Parathyroid adenoma (tissue), 2 donors: Measurements from ENCODE around the gene CDH20.

Source experiments
- H2AFZ ChIP-seq: fragments of 300-600 bp; sonication (generic); one replicate; pipeline ENCODE4 v1.7.0; 2017; ENCODE audit warnings: antibody characterized with exemption, mild to moderate bottlenecking
- H3K27ac ChIP-seq: fragments of 300-600 bp; sonication (generic); one replicate; pipeline ENCODE4 v1.7.0; 2017
- H3K27me3 ChIP-seq: fragments of 300-600 bp; sonication (generic); one replicate; pipeline ENCODE4 v1.7.0; 2017; ENCODE audit warnings: low read length; ENCODE audit not compliant: control insufficient read depth, insufficient read depth
- H3K36me3 ChIP-seq: fragments of 300-600 bp; sonication (generic); one replicate; pipeline ENCODE4 v1.7.0; 2017; ENCODE audit warnings: low read length; ENCODE audit not compliant: control insufficient read depth, insufficient read depth
- H3K4me1 ChIP-seq: fragments of 300-600 bp; sonication (generic); one replicate; pipeline ENCODE4 v1.7.0; 2017; ENCODE audit warnings: control low read depth
- H3K4me2 ChIP-seq: fragments of 300-600 bp; sonication (generic); one replicate; pipeline ENCODE4 v1.7.0; 2017; ENCODE audit warnings: low read length
- H3K4me3 ChIP-seq: fragments of 300-600 bp; sonication (generic); one replicate; pipeline ENCODE4 v1.7.0; 2017; ENCODE audit warnings: low read depth, low read length
- H3K79me2 ChIP-seq: fragments of 300-600 bp; sonication (generic); one replicate; pipeline ENCODE4 v1.7.0; 2017; ENCODE audit warnings: control low read depth
- H3K9ac ChIP-seq: fragments of 300-600 bp; sonication (generic); one replicate; pipeline ENCODE4 v1.7.0; 2017; ENCODE audit warnings: mild to moderate bottlenecking
- H3K9me3 ChIP-seq: fragments of 300-600 bp; sonication (generic); one replicate; pipeline ENCODE4 v1.7.0; 2017; ENCODE audit warnings: low read length; ENCODE audit not compliant: control insufficient read depth
- TF ChIP-seq, protein P1 (sequence below): fragments of 300-600 bp; sonication (generic); IDR thresholded peaks from one replicate; pipeline ENCODE4 v1.7.0; 2017; ENCODE audit warnings: antibody characterized with exemption, mild to moderate bottlenecking
- donor health status: primary hyperparathyroidism.

Gene CDH20

DNA sequence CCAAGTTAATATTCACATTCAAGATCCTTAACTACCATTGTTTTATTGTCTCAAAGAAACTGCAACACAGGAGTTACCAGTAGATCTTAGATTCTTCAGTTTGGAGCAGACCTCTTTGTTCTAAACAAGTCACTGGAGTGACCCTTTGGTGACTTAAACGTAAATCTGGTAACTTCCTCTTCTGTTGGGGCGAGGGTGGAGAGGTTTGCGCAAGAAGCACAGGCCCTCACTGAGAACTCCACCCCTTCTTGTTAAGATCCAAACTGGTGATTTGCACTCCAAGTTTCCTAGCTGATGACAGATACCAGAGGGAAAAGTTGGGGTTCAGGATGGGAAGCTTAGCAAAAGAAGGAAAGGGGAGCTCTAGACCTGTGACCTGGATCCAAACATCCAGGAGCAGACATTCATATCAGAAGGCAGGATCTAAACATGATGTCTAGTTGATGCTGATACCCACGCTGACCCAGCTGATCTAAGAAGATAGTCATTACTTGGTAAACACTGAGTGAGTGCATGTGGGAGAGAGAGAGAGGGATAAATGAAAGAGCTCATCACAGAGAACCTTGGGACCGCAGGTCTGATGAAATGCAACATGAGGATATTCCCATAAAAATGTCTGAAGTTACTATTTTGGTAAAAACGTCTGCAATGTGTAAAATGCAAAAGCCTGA is 256.0 kb downstream of the CDH20 start:
- Histone ChIP-seq H3K4me1 (peaks cover 40% of the 10 kb centered on the region), H3K9ac (no peak overlapping the region), H3K36me3 (no peaks in the 10 kb centered on the region), H2AFZ (peak overlapping the region; percentile 12), H3K4me2 (no peak overlapping the region), H3K27me3 (no peaks in the 10 kb centered on the region), H3K27ac (peak overlapping the region; percentile 1), H3K4me3 (no peak overlapping the region), H3K9me3 (no peaks in the 10 kb centered on the region), H3K79me2 (no peaks in the 10 kb centered on the region)
- TF ChIP-seq, protein P1, sequence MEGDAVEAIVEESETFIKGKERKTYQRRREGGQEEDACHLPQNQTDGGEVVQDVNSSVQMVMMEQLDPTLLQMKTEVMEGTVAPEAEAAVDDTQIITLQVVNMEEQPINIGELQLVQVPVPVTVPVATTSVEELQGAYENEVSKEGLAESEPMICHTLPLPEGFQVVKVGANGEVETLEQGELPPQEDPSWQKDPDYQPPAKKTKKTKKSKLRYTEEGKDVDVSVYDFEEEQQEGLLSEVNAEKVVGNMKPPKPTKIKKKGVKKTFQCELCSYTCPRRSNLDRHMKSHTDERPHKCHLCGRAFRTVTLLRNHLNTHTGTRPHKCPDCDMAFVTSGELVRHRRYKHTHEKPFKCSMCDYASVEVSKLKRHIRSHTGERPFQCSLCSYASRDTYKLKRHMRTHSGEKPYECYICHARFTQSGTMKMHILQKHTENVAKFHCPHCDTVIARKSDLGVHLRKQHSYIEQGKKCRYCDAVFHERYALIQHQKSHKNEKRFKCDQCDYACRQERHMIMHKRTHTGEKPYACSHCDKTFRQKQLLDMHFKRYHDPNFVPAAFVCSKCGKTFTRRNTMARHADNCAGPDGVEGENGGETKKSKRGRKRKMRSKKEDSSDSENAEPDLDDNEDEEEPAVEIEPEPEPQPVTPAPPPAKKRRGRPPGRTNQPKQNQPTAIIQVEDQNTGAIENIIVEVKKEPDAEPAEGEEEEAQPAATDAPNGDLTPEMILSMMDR, result no peak

DNA sequence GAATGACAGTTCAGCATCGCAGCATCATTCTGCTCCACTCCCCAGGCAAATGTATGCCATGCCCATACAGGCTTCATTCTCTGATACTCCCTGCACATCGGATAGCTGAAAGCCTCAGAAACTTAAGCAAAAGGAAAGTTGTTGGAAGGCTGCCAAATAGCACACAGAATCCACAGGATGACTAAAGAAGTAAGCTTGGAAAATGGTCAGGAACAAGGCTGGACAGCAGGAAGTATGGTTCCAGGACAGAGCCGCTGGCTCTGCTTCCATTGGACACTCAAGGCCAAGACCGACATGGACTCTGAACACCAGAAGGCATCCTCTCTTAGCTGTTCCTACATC is 256.5 kb downstream of the CDH20 start:
- no peak overlapping the region for H2AFZ ChIP-seq
- H3K27ac ChIP-seq, result no peak overlapping the region
- H3K79me2 ChIP-seq, result no peaks in the 10 kb centered on the region
- H3K4me2 ChIP-seq, result no peak overlapping the region
- H3K9me3 ChIP-seq, result no peaks in the 10 kb centered on the region
- TF ChIP-seq, protein P1, result no peak
- peaks cover 38% of the 10 kb centered on the region for H3K4me1 ChIP-seq
- H3K36me3 ChIP-seq, result no peaks in the 10 kb centered on the region
- H3K9ac ChIP-seq, result no peak overlapping the region
- no peaks in the 10 kb centered on the region for H3K27me3 ChIP-seq
- no peak overlapping the region for H3K4me3 ChIP-seq

DNA sequence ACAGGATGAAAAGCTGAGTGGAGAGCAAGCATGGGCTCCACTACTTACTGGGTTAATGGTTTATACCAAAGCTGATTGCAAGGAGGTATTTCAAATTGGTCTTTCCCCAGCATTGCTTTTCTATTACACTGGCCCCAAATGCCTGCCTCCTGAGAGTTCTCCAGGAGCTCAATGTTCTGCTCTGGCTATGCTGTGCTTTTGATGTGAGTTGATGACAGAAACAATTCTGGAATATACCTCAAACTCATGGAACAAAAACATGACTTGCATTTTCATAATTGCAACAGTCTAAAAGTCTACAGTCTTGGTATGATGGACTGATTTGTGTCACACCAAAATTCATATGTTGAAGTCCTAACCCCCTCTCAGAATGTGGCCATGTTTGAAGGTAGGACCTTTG is 258.0 kb downstream of the CDH20 start:
- no peak overlapping the region for H3K27ac ChIP-seq
- H2AFZ ChIP-seq, result no peak overlapping the region
- H3K27me3 ChIP-seq, result no peaks in the 10 kb centered on the region
- H3K79me2 ChIP-seq, result no peaks in the 10 kb centered on the region
- no peaks in the 10 kb centered on the region for H3K9me3 ChIP-seq
- H3K4me2 ChIP-seq, result no peak overlapping the region
- TF ChIP-seq, protein P1, result no peak
- no peak overlapping the region for H3K9ac ChIP-seq
- H3K4me1 ChIP-seq, result peaks cover 32% of the 10 kb centered on the region
- no peaks in the 10 kb centered on the region for H3K36me3 ChIP-seq
- no peak overlapping the region for H3K4me3 ChIP-seq

DNA sequence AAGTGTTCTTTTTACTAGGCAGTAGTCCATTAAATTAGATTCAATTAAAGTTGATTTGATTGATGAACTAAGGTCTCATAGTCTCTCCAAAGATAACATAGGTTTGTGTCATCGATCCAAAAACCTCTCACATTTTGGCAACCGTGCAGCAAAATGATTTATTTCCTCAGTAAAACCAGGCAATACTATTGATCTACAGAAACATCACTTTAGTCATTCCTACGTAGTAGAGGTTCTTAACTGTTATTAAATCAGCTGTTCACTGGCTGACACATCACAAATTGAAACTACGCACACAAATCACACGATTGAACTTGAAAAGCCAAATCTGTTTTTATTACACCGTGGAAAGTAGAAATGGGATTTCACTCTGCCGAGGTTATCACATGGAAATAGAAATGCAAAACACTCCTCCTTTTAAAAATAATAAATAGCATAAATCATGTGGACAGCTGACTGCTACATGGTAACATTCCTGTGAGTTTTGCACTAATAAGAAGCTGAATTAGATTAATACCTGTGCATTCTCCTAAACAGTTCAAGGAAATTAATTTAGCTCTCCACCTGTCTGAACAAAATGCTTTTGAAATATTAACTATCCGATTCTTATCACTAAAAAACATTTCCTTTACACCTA is 262.5 kb downstream of the CDH20 start:
- no peaks in the 10 kb centered on the region for H3K27me3 ChIP-seq
- H3K9ac ChIP-seq, result no peak overlapping the region
- no peaks in the 10 kb centered on the region for H3K9me3 ChIP-seq
- H3K27ac ChIP-seq, result no peak overlapping the region
- no peaks in the 10 kb centered on the region for H3K4me1 ChIP-seq
- H3K36me3 ChIP-seq, result no peaks in the 10 kb centered on the region
- H2AFZ ChIP-seq, result no peak overlapping the region
- H3K4me3 ChIP-seq, result no peak overlapping the region
- TF ChIP-seq, protein P1, result no peak
- no peaks in the 10 kb centered on the region for H3K79me2 ChIP-seq
- no peak overlapping the region for H3K4me2 ChIP-seq

DNA sequence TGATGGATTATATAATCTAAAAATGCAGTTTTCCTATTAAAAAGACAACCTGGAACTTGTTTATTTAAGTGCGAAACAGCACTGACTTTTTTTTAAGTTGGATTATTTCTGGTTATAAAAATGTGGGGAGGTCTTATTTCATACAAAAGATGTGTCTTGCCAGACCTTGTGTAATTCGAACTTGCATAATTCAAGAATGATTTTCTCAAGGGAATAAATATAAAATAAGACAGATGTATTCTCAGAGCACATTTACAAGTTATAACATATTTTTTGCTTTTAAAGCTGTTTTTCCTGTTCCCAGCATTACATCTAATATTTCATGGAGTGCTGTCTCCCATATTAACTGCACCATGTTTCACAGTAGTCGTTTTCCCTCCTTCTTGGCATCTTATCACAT is 263.1 kb downstream of the CDH20 start:
- TF ChIP-seq, protein P1, result no peak
- Histone ChIP-seq H3K9me3 (no peaks in the 10 kb centered on the region), H3K4me3 (no peak overlapping the region), H3K36me3 (no peaks in the 10 kb centered on the region), H3K4me1 (no peaks in the 10 kb centered on the region), H3K27me3 (no peaks in the 10 kb centered on the region), H2AFZ (no peak overlapping the region), H3K4me2 (no peak overlapping the region), H3K79me2 (no peaks in the 10 kb centered on the region), H3K27ac (no peak overlapping the region), H3K9ac (no peak overlapping the region)
